ENCODE data around the gene RBM17. TPM values are rescaled to one million over a fixed set of nuclear protein-coding genes. Genes with fewer than 3 reads are reported as not detected.
A peak's percentile ranks its signal among the peaks of the same experiment; 100 is the strongest.

The RBM17 gene
- total RNA-seq, 1 donor from 2014 or later, result 90.8 TPM

DNA sequence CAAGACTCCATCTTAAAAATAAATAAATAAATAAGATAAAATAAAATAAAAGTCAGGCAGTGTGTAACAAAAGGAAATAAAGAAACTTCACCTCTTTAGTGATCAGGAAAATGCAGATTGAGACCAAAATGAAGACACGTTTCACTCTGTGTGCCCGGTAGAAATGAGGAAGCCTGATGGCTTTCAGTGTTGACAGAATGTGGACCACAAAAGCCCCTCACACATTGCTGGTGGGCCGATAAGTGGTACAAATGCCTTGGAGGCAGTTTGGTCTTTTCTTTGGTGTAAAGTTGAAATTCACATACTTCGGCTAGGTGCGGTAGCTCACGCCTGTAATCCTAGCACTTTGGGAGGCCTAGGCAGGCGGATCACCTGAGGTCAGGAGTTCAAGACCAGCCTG lies 69.4 kb downstream of the RBM17 start:
- ATAC-seq, result no peak
- H3K27ac ChIP-seq, result no peak overlapping the region
- H3K9me3 ChIP-seq, result no peaks in the 10 kb centered on the region
- H3K4me1 ChIP-seq, result peaks cover 8% of the 10 kb centered on the region
- DNase-seq, result no peak
- TF ChIP-seq, protein P1, sequence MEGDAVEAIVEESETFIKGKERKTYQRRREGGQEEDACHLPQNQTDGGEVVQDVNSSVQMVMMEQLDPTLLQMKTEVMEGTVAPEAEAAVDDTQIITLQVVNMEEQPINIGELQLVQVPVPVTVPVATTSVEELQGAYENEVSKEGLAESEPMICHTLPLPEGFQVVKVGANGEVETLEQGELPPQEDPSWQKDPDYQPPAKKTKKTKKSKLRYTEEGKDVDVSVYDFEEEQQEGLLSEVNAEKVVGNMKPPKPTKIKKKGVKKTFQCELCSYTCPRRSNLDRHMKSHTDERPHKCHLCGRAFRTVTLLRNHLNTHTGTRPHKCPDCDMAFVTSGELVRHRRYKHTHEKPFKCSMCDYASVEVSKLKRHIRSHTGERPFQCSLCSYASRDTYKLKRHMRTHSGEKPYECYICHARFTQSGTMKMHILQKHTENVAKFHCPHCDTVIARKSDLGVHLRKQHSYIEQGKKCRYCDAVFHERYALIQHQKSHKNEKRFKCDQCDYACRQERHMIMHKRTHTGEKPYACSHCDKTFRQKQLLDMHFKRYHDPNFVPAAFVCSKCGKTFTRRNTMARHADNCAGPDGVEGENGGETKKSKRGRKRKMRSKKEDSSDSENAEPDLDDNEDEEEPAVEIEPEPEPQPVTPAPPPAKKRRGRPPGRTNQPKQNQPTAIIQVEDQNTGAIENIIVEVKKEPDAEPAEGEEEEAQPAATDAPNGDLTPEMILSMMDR (IDR thresholded peaks at IDR 0.05), result no peak
- H3K27me3 ChIP-seq (ENCODE audit: low read depth), result no peaks in the 10 kb centered on the region
- H3K36me3 ChIP-seq, result no peaks in the 10 kb centered on the region
- H3K4me3 ChIP-seq, result no peak overlapping the region
- intact Hi-C loops (cut with DNase I), result no loop called here

DNA sequence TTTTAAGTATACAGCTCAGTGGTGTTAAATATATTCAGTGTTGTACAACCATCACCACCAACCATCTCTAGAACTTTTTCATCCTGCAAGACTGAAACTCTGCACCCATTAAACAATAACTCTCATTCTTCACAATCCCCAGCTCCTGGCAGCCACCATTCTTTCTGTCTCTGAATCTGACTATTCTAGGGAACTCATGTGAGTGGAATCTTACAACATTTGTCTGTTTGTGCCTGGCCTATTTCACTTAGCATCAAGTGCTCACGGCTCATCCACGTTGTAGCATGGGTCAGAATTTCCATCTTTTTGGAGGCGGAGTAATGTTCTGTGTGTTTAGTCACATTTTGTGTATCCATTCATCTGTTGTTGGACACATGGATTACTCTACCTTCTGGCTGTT lies 73.1 kb downstream of the RBM17 start:
- no peak for ATAC-seq
- no peak overlapping the region for H3K4me3 ChIP-seq
- intact Hi-C loops (cut with DNase I), result no loop called here
- H3K4me1 ChIP-seq, result peaks cover 20% of the 10 kb centered on the region
- H3K9me3 ChIP-seq, result no peaks in the 10 kb centered on the region
- no peaks in the 10 kb centered on the region for H3K36me3 ChIP-seq
- DNase-seq, result no peak
- TF ChIP-seq, protein P1 (IDR thresholded peaks at IDR 0.05), result no peak
- H3K27ac ChIP-seq, result no peak overlapping the region
- no peaks in the 10 kb centered on the region for H3K27me3 ChIP-seq (ENCODE audit: low read depth)

DNA sequence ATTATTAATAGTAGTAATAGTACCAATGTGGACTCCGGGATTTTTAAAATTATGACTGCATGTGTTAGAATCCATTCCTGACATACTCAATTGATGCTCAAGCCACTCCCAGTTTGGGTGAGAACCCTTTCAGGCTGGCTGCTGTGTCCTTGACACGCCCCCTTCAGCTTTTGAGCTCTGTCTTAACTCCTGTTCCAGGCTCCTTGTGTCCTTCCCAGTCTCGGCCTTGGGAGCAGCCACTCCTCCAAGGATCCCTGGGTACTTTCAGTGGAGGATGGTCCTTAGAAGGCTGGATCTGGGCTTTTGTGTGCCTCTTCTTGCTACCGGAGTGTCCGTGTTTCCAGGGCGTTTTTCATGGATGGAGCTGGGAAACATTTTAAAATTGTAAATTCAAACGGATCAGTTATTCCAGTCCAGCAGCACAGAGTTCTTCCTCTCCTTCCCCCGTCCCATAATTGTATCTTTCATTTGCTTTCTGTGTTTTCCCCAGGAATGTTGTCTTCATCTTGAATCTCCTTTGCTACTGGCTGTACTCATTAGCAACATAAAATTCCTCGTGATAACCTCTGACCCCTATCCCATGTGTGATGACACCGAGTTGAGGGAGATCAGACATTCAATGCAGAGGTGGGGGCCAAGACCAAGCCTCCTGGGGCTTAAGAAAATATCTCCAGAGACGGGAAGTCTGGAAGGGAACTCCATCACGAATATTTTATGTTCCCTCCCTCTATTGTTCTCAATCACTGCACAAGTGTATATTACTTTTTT lies 73.9 kb downstream of the RBM17 start:
- intact Hi-C loops (cut with DNase I), result no loop called here
- DNase-seq, result no peak
- peaks cover 20% of the 10 kb centered on the region for H3K4me1 ChIP-seq

DNA sequence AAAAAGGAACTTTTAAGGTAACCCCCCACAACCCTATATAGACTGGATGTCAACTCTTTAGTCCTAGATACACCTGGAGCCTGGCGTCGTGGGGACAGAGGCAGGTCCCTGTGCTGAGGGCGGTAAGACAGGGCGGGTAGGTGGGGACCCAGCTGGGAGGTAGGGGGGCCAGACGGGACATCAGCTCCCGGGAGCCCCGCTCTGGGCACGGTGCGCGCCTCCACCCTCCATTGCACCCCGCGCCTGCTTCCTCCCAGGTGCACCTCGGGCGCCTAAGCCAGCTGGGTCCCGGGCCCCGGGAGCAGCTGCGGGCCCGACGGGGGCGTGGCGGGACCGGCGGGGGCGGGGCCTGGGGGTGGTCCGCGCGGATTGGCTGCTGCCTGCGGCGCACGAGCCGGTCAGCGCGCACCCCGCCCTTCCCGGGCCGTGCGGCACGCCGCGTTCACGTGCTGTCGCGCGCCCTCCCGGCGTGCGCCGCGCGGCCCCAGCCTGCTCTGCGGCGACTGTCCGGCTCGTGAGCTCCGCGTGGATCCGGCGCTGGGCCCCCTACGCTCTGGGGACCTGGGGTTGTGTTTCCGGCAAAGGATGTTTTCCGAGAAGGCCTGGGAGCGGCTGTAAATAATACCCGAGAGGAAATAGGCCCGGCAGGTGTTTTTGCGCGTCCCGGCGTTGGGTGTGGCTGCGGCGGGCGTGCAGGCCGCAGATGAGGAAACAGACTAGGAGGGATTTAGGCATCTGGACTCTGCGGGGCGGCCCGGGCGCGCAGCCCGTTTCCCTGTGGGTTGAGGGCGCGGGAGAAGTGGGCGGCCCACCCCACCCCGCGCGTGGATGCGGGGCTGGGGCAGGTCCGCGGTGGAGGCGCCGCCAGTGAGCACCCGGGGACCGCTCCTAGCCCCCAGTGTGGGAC lies 74.8 kb downstream of the RBM17 start:
- intact Hi-C loops (cut with DNase I), result no loop called here

More for the DNA sequence above, 73.9 kb downstream of the RBM17 start:
- no peak for ATAC-seq
- no peaks in the 10 kb centered on the region for H3K36me3 ChIP-seq
- no peaks in the 10 kb centered on the region for H3K27me3 ChIP-seq (ENCODE audit: low read depth)
- no peaks in the 10 kb centered on the region for H3K9me3 ChIP-seq
- H3K27ac ChIP-seq, result peak overlapping the region; percentile 95
- peak overlapping the region; percentile 93 for H3K4me3 ChIP-seq
- TF ChIP-seq, protein P1 (IDR thresholded peaks at IDR 0.05), result no peak

More for the DNA sequence above, 74.8 kb downstream of the RBM17 start:
- Histone ChIP-seq H3K27me3 (ENCODE audit: low read depth) (no peaks in the 10 kb centered on the region), H3K36me3 (no peaks in the 10 kb centered on the region), H3K9me3 (no peaks in the 10 kb centered on the region), H3K27ac (peak overlapping the region; percentile 95), H3K4me1 (peaks cover 20% of the 10 kb centered on the region), H3K4me3 (peak overlapping the region; percentile 93)
- DNase-seq (peak; percentile 93), ATAC-seq (peak; percentile 100)
- TF ChIP-seq, protein P1 (IDR thresholded peaks at IDR 0.05), result no peak
